Measurements from ENCODE around the gene NPIPB2. TPM values are rescaled to one million over a fixed set of nuclear protein-coding genes. Genes with fewer than 3 reads are reported as not detected.

The NPIPB2 gene
- total and polyA plus RNA-seq, 2 of the 13 experiments (the other 11 are each of a cell fraction or from before 2014, with no cell fraction given), result 1.8 to 4.1 TPM

- 0 out of 2 replicates have a peak, but pooled peaks have one; percentile 19 for TF ChIP-seq ZBTB25 (CRISPR knock-in tag; IDR thresholded peaks at IDR 0.05)
- TF ChIP-seq ZNF546 (CRISPR knock-in tag; conservative IDR thresholded peaks at IDR 0.05), result 0 out of 2 replicates have a peak, but pooled peaks have one; percentile 50
- TF ChIP-seq ZMYM2 (CRISPR knock-in tag; IDR thresholded peaks at IDR 0.05), result no peak
- TF ChIP-seq ZNF160 (CRISPR knock-in tag; IDR thresholded peaks at IDR 0.05), result no peak
- TF ChIP-seq ZBTB4 (CRISPR knock-in tag; IDR thresholded peaks at IDR 0.05; ENCODE audit: borderline replicate concordance), result no peak
- 0 out of 2 replicates have a peak, but pooled peaks have one; percentile 29 for TF ChIP-seq ZNF513 (CRISPR knock-in tag; conservative IDR thresholded peaks at IDR 0.05)
- no peak for TF ChIP-seq ZNF230 (CRISPR knock-in tag; IDR thresholded peaks at IDR 0.05)
- TF ChIP-seq ZSCAN30 (CRISPR knock-in tag; IDR thresholded peaks at IDR 0.05), result peak; percentile 78
- TF ChIP-seq DBP (CRISPR knock-in tag; IDR thresholded peaks at IDR 0.05; ENCODE audit: not compliant biosample characterization), result no peak
- no peak for TF ChIP-seq ZNF704 (CRISPR knock-in tag; IDR thresholded peaks at IDR 0.05; ENCODE audit: borderline replicate concordance)
- TF ChIP-seq MAFF (IDR thresholded peaks at IDR 0.05; ENCODE audit: low read depth, low read length), result peak; percentile 54
- no peak; the same call in 1 of the 2 replicates for TF ChIP-seq ZSCAN5A (CRISPR knock-in tag; IDR thresholded peaks at IDR 0.05; ENCODE audit: borderline replicate concordance)
- no peak for TF ChIP-seq ZNF775 (CRISPR knock-in tag; IDR thresholded peaks at IDR 0.05; ENCODE audit: borderline replicate concordance)
- no peak for TF ChIP-seq HMGA1 (CRISPR knock-in tag; conservative IDR thresholded peaks at IDR 0.05)
- TF ChIP-seq ZNF770 (CRISPR knock-in tag; IDR thresholded peaks at IDR 0.05), result no peak
Observed at GRCh38 chr16:11916524-11917285, 25.1 kb downstream of the NPIPB2 start (continued).
